DMS53 treated with DMSO at 0.1 percent for 48 hours (cell line): Measurements from ENCODE around the gene ITPRID1.

Experiments
- DNase-seq: peaks from one replicate; lab custom pipeline; 2025; ENCODE audit not compliant: unreplicated experiment; lab: John Stamatoyannopoulos, UW

Gene ITPRID1

DNA sequence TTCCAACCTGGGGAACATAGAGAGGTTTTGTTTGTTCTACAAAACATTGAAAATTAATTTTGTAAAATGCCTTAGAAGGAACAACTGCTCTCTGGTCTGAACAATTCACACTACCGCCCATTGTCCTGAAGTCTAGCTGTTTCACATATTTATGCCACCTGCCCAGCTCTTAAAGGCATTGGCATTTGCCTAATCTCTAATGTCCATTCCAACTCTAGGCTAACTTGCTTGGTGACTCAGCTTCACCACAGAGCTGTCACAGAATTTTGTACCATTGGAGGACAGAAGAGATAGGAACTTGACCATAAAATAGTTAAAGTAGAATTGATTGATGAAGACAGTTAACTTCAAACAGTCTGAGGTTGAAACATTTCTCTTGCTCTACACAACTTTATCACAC lies 119.6 kb downstream of the ITPRID1 start:
- peak; percentile 44 for DNase-seq

DNA sequence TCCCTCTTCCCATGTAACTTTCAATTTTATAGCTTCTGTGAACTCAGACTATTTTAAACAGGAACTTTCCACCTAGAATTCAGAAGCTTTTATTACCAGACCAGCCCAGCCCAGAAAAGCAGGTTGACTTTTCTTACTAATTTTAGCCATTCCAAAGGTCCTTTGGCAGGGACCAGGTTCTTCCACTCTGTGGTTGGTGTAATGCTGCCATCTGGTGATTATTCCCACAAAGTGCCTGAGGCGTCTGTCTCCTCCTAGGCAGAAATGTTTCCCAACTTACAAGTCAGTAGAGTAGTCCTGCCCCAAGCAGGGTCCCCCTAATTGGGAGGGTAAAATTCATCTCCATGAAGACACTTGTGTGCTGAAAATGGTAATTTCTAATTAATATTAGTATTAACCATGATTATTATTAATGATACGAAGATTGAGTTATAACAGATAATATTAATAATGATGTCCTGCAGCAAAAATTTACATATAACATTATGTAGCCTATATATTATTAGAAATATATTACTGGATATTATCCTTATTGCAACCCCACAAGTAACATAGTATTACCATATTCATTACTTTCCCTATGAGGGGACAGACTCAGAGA lies 120.1 kb downstream of the ITPRID1 start:
- peak; percentile 91 for DNase-seq

DNA sequence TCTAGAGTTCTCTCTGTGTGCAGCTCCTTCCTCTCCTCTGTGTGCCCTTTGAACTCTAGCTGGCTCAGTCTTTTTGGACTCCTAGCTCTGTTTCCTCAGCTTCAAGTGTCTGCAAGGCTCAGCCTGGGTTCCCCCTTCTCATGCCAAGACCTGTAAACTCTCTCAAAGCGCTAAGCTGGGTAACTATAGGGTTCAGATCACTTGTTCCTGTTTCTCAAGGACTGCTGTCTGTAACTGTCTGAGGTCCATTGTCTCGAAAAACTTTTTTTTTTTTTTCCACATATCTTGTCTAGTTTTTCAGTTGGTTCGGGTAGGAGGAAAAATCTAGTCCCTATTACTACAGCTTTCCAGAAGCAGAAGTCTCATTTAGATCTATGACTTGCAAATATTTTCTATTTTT lies 126.5 kb downstream of the ITPRID1 start:
- no peak for DNase-seq

DNA sequence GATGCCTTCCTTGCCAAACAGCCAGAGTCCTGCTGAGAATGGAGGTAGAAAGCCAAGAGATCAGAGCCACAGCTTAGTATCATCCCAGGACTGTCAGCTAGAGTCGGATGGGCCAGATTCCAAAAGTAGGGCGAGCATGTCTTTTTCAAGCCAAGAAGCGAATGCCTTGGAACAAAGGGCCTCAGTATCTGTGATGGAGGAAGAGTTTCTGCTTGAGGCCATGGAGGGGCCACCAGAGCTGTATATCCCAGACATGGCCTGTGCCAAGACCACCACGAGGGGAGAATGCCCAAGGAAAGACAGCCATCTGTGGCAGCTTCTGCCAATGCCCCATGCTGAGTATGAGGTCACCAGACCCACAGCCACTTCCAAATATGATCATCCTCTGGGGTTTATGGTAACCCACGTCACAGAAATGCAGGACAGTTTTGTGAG lies 128.8 kb downstream of the ITPRID1 start:
- DNase-seq: no peak

DNA sequence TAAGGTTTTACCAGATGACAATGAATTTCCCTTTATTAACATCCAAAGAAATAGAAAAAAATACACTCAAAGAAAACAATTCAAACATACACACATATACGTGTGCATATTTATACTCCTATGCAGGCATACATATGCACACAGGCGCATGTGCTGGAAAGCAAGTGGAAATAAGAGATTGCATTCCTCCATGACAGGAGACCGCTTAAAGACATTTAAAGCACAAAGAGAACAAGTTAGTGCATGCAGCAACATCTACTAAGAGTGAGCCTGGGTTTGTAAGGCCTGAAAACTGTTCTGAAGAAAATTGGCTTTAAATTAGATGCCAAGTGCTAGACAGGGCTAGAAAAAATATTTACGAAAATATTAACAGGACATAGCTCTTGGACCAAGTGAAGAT lies 133.1 kb downstream of the ITPRID1 start:
- DNase-seq: no peak

DNA sequence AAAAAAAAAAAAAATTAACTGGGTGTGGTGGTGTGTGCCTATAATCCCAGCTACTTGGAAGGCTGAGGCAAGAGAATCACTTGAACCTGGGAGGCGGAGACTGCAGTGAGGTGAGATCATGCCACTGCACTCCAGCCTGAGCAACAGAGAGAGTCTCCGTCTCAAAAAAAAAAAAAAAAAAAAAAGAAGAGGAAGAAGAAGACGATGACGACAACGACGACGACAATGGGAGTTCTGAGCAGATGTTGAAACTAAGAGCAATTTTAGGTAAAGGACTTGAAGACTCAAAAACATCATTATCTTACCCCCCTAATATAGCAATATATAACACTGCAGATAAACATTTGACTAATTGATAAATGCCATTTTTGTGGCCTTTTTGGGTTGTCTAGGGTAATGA lies 133.6 kb downstream of the ITPRID1 start:
- DNase-seq: no peak

DNA sequence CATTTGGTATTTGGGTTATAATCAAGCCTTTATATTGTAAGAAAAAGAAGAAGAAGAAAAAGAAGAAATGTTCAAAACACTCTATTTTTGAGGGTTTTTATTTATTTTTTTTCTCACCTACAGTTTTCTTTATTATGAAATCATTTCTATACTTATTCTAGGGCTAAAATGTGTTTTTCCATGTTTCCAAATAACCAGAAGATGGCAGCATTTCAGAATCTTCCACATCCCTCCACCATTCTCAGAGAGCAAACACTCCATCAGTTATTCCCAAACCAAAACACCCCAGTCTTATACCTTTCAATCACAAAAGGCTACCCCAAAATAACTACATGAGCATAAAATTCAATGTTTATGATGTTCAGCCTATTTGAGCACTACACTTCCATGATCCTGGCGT lies 134.4 kb downstream of the ITPRID1 start:
- peak; percentile 28 for DNase-seq

DNA sequence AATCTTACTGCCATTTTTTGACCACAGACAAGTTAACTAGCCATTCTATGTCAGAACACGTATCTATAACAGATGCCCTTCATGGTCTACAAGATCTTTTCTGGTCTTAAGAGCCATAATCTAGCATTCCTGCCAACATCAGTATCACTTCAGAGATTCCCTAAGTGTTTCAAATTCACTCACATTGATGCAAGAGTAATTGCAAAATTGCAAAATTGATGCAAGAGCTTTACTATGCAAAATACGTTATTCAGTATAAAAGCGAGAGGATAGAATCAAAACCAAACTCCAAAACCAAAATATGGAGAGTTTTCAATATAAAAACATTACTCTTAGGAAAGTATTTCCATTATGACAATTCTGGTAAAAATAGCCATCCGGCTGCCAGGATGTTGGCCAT lies 135.0 kb downstream of the ITPRID1 start:
- DNase-seq: no peak

DNA sequence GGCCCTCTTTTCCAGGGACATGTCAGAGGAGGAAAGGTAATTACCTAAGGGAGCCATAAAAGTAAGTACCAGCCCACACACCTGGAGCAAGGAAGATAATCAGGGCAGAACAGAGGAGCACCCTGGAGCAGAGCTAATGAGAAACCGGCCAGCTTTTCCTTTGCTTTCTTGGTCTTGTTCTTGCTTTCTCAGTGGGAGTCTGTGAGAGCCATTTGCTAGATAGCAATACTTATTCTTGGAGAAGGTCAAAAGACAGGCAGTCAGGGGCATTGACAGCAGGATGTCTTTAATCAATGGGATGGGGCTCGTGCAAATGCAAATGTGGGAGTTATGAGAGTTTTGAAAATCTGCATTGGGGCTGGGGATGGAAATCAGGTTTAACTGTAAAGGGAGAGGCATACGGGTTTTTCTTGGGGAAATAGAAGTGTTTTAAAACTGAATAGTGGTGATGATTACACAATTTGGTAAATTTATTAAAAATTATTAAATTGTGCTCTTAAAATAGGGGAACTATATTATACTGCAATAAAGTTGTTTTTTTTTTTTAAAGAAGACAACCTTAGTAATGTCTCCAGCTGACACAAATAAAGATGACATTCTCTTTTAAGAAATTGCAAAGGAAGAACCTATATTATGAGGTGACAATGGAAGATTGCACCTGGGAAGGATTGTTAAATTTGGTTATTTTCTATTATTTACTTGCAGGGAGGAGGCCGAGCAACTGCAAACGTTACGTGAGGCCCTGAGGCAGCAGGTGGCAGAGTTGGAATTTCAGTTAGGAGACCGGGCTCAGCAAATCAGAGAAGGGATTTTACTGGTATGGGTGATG lies 137.6 kb downstream of the ITPRID1 start:
- no peak for DNase-seq

DNA sequence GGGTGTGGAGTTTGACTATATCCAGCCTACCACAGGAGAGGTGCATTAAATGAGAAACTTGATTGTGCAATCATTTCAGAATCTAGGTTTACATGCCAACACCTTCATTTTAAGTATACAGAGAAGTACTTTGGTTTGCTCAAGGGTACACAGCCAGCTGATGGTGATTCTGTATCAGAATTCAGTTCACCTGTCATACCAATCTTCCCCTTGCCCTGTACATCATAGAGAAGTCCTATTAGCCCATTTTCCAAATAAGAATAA lies 138.1 kb downstream of the ITPRID1 start:
- no peak for DNase-seq

DNA sequence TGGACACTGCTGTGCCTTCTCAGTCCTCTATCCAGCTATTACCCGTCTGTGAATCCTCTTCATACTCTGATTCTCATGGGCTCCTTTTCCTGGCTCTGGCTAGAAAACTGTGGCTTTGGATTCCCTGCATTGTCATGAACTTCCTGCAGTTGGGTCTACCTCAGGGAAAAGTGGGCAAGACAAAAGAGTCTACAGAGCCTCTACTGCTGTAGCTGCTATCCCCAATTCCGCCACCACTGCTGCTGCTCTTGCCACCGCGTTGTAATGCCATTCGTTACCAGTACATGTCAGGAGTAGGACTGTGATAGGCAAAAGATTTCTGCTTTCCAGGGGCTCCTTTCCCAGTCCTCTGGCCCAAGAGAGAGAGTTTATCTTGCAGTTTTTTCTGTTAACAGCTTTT lies 149.2 kb downstream of the ITPRID1 start:
- no peak for DNase-seq

DNA sequence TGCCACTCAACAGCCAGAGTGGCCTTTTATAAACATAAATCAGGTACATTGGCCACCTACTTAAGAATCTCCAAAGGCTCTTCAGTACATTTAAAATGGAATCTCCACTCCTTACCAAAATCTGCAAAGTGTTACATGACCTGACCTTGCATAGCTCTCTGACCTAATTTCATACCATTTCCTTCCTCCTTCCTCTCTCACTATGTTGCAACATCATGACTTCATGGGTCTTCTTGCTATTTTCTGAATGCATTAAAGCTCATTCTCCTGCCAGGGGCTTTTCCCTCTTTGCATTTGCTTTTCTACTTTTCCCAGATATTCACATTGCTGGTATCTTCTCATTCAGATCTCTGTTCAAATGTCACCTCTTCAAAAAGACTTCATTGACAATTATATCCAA lies 151.0 kb downstream of the ITPRID1 start:
- DNase-seq: no peak

DNA sequence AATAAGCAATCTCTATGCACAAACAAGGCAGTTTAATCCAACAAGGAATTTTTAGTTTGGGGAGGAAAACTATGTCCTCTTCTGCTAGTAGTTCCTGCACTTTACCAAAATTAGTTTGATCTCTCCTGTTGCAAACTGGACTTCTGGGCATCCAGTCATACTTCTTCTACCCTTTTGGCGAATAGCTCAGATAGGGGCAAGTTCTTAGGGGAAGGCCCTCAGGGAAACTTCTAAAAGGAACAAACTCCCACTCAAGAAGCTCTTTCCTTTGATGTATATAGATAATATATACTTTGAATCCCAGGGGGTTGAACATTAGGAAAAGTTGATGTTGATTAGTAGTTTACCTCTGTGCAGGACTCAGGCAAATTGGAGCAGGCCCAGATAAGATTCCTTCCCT lies 151.7 kb downstream of the ITPRID1 start:
- no peak for DNase-seq

DNA sequence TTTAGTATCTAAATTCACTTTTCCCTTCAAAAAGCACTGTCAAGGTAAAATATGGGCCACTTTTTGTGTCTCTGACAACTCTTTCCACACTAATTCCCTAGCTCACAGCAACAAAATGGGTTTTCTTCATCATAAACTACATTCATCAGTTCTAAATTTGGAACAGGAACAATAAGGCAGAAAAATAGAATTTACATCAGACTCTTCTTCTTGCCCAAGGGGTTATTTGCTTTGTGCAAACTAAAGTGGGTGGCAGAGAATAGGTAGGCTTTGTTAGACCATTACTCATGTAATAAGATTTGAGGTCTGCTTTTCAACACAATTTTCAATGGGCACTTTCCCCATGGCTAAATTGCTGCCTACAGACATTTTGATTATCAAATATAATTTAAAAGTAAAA lies 155.6 kb downstream of the ITPRID1 start:
- no peak for DNase-seq

DNA sequence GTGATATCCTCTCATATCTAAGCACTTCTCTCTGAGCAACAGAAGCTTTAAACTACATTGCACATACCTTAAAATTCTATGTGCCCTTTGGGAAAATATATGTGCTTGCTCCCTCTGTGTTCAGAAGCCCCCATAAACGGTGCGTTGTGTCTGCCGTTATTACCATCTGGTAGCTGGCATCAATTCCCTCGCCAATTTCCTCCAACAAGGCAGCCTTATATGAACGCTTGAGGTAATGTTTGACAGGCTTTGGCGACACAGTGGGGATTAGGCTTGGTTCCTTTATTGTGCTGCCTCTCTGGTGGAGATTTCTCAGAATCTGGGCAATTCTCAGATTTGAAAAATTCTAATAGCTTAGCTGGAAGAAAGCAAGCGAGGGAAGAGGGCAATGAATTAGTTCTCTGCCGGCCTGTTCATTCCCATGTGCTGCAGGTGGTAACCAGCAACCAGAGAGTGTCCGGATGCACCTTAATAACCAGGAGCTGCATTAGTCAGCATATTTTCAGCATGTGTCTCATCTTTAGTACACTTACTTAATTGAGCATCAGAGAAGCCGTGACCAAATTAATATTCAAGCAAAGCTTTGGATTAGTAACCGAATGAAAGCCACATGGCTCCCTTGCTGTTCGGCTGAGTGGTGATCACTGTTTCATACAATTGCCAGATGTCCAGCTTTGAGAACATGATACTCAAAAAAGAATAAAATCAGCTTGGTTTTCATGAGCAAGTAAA lies 165.8 kb downstream of the ITPRID1 start:
- no peak for DNase-seq

DNA sequence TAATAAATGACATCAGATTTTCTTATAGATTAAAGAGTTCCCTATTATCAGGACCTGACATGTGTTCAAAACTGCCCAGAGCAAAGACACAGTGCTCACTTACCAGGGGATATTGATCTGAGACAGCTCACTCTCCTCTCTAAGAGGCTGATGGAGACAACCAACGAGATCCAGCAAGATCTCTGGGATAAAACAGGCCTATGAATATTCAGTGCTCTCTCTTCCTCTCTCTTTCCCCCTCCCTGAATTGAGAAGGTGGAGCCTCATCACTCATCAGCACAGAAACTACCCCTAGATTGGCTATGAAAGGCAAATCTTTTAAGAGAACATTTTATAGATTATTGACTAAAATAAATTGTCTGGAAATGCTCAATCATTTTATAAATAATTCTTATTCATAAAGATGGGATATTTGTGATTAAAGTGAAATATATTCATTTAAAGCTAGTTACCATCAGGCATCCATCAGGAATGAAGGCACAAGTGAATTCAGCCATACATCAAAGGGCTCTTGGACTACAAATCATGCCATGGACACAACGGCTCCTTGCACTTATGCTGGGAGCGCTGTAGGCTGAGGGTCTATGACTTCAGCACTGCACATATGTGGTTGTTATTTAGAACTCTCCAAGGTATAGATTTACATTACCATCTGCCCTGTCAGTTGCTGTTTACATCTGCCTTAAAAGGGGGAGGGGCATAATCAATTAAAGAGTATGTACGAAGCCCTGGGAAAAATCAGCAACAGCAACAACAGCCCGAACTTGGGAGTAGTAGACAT lies 169.7 kb downstream of the ITPRID1 start:
- DNase-seq: no peak

DNA sequence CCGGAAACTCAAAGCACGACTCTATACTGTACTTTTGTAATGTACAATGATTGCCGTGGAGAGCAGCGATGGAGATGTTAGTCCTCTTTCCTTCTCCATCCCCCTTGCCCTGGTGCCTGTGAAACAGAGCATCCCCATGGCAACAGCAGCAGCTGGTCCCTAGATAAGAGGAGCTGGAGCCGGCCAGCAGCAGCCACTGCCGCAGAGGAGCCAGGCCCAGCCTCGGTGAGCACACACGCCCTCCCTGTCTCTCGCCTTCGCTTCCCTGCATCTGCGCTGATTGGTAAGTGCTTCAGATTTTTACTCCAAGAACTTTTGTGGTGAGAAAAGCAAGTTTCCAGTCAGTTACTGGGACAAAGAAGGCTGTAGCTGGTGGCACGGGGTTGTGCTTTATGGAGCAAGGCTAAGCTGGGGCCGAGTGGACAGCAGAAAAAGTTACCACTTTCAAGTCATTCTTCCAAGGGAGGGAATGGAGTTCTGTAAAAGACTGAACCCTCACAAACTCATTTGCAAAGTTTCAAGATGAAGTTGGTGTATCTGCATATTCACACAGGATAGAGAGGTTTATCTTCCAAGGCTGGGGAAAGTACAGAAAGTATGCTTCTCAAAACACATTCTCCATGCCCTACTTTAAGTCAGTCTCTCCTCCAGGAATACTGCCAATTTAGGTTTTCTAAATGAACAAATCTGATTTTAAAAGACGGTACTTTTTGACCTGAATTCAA lies 173.3 kb downstream of the ITPRID1 start, which contains the start of gene PPP1R17:
PPP1R17 (plus strand) TSS at position 192 of the 725 bp plus-strand sequence. CDS start 5,227 bp downstream, outside the sequence.
- no peak for DNase-seq

DNA sequence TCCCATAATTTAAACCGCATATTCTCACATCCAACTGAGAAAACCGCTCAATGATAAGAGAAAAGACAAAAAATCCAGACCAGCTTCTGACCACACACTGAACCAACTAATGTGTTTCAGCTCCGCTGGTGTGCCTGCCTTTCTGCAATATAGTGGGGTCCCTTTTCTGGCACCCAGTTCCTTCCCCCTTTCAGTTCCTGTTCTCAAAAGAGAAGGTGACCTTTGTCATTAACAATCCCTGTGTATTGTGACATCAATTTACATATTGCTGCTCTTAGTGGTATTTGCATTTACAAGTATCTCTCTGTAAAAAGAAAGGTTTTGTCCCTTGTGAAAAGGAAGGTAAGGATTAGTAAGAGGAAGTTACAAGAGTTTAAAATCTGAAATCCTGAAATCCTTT lies 174.5 kb downstream of the ITPRID1 start:
- DNase-seq: no peak

DNA sequence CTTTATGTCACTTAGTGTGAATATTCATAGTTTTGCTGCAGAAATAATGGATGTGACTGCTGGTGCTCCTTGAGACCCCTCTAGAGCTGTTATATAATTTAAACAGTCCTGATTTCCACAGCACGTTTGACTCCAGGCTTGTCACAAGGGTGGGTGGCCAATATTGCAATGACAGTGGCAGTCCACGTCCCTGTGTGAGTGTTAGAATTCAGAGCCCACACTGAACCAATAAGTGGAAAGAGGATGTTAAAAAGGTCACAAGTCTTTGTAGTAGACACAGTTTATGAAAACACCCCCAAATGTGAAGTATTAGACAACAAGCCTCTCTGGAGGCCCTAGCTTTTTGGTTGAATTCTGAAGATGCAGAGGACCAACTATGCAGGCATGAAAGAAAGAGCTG lies 175.1 kb downstream of the ITPRID1 start:
- DNase-seq: no peak

DNA sequence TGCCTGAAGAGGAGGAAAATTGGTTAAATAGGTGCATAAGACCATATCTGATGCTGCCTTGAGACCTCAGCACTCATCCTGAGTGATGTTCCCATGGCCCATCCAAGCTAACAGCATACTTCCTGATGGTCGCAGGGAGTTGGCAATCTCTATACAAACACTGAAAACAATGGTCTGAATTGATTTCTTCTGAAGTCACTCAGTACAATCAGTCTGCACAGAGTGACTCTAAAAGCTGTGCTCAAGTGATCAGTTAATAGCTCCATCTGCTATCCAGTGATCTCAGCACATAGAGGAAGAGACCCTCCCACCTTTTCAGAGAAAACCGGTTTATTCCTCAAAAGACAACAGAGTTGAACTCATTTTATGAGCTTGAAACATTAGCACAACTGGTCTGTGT lies 177.0 kb downstream of the ITPRID1 start:
- DNase-seq: no peak

DNA sequence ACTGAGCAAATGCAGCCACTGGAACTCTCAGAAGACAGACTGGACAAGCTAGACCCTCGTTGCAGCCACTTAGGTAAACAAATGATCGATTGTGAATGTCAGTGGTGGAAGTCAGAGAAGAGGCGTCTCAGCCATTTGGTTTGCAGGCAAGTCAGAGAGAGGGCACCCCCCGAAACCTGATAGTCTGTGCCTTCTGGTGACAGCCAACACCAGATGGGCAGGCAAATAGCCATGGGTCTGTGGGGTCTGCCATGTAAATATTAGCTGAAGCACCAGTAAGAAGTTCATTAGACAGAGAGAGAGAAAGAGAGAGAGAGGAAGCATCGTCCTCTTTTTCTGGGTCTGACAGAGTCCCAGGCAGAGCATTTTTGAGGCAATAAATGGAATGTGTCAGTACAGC lies 178.6 kb downstream of the ITPRID1 start:
- no peak for DNase-seq
